ENCODE measurements around the gene UBXN10.
"Not testable (repeated sequence)": the region's sequence is repeated elsewhere in the genome, so short reads cannot be mapped to it uniquely, and the experiment has no call there.

The UBXN10 gene

DNA sequence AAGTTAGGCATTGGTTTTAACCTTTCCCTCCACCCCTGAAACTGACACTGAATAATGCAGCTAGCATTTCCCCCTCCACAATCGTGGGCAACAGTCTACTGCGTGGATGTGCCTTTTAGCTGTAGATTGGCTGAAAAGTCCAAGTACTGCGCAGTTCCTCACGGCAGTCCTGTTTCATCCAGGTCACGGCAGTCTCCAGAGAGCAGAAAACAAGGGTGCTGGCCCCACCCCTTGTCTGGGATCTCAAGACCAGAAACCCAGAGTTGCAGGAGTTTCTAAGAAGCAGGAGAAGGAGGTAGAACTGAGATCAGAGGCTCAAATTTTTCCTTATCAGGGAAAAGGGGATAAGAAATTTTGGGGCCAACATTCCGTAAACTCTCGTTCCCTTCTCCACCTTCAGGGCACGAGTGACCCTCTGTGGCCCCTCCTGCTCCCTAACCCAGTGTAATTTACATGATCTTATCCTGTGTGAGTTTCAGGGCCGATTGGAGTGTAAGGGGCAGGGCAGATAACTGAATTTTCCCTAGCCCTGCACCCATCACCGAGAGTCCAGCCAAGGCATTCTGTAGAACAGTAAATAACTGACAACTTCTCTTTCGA, 26.3 kb downstream of the UBXN10 start:
- TF ChIP-seq, protein P1, sequence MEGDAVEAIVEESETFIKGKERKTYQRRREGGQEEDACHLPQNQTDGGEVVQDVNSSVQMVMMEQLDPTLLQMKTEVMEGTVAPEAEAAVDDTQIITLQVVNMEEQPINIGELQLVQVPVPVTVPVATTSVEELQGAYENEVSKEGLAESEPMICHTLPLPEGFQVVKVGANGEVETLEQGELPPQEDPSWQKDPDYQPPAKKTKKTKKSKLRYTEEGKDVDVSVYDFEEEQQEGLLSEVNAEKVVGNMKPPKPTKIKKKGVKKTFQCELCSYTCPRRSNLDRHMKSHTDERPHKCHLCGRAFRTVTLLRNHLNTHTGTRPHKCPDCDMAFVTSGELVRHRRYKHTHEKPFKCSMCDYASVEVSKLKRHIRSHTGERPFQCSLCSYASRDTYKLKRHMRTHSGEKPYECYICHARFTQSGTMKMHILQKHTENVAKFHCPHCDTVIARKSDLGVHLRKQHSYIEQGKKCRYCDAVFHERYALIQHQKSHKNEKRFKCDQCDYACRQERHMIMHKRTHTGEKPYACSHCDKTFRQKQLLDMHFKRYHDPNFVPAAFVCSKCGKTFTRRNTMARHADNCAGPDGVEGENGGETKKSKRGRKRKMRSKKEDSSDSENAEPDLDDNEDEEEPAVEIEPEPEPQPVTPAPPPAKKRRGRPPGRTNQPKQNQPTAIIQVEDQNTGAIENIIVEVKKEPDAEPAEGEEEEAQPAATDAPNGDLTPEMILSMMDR (IDR thresholded peaks at IDR 0.05; ENCODE audit: low read length, missing control alignments), result no peak
- no peak for DNase-seq (ENCODE audit: low read depth)
- H3K4me3 ChIP-seq (replicated peaks; ENCODE audit: low read depth, low read length), result no peak overlapping the region

DNA sequence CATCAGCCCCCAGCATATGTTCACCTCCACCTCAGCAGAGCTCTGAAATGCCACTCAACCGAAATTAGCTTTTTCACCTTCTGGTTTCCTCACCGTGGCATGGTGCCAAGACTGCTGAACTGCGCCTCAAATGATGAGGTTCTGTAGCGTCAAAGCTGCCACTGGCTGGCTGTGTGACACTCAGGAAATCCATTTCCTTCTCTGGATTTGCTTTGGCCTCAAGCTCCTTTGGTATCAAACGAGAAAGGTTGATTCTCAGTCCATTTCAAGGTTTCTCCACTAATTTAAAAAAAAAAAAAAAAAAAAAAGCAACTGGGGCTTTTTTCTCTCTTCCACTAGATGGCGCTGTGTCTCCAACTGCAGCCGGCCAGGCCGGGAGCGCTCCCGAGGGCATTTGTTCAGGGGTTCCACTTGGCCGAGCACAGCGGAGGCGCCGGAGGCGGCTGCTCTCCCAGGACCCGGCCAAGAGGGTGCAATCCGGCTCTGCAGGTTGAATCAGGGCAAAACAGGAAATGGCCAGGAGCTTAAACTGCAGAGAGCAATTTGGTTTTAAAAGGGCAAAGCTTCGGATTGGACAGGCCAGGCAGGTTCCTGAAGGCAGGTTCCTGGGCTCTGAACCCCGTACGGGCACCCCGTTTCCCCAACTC, 26.9 kb downstream of the UBXN10 start:
- TF ChIP-seq, protein P1 (IDR thresholded peaks at IDR 0.05; ENCODE audit: low read length, missing control alignments), result peak; percentile 73
- peak; percentile 56 for DNase-seq (ENCODE audit: low read depth)
- H3K4me3 ChIP-seq (replicated peaks; ENCODE audit: low read depth, low read length), result no peak overlapping the region

DNA sequence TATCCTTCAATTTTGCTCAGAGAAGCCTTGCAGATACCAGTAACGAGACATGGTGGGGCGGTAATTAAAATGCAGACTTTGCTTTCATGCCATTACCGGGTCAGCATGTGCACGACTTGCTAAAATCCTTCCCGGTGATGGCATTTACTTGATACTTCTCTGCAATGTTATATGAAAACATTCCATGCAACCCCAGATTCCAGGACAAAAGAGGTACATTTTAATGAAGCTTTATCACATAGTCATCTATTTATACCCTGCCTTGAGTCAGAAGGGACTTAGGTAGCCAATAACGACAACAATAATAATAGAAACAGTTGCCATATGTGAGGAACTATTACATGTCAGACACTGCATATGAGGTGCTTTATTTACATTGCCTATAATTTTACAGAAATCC, 29.8 kb downstream of the UBXN10 start:
- no peak for DNase-seq (ENCODE audit: low read depth)
- H3K4me3 ChIP-seq (replicated peaks; ENCODE audit: low read depth, low read length), result no peak overlapping the region
- TF ChIP-seq, protein P1 (IDR thresholded peaks at IDR 0.05; ENCODE audit: low read length, missing control alignments), result no peak

DNA sequence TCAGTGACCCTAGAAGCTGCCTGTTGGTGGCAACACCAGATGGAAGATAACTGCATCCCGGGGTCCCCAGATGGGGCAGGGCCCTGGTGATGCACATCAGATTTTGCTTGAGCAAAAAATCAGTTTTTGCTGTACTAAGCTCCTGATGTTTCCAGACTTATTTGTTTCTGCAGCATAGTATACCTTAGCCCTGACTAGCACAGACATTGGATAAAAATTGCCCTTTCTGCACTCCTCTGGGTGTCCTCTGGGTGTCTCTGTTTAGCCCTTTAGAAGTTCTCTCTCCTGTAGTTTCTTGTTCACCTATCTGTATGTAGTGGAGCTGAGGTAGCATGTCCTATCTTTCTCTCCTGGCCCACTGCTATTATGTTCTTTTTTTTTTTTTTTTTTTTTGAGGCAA, 30.7 kb downstream of the UBXN10 start:
- DNase-seq (ENCODE audit: low read depth), result peak; percentile 33
- no peak overlapping the region for H3K4me3 ChIP-seq (replicated peaks; ENCODE audit: low read depth, low read length)
- TF ChIP-seq, protein P1 (IDR thresholded peaks at IDR 0.05; ENCODE audit: low read length, missing control alignments), result peak; percentile 49

DNA sequence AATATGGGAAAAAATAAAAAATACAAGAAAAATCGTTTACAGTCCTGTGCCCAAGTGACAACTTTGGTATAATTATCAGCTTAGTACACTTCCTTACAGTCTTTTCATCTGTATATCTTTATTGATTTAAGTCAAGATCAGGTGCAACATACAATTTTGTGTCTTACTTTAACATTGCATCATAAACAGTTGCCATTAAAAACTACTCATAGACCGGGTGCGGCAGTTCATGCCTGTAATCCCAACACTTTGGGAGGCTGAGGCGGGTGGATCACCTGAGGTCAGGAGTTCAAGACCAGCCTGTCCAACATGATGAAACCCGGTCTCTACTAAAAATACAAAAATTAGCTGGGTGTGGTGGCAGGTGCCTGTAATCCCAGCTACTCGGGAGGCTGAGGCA, 33.2 kb downstream of the UBXN10 start:
- DNase-seq (ENCODE audit: low read depth); H3K4me3 ChIP-seq (replicated peaks; ENCODE audit: low read depth, low read length): not testable (repeated sequence)

DNA sequence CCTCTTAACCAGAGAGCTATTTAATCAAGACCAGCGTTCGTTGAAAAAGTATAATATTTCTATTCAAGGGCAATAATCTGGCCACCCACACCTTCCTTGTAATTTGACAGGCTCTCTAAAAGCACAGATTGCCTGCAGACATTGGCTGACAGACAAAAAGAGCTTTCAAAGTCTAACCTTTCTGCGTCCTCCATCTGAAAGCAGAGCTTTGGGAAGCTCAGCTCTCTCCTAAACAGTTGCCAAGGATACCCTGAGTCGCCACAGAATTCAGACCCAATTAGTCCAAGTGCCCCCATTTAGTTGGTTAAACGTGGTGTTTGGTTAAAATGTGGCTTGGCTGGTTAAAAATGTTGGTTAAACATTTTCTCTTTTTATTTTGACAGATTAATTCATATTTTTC, 34.1 kb downstream of the UBXN10 start:
- no peak overlapping the region for H3K4me3 ChIP-seq (replicated peaks; ENCODE audit: low read depth, low read length)
- DNase-seq (ENCODE audit: low read depth), result no peak
- TF ChIP-seq, protein P1 (IDR thresholded peaks at IDR 0.05; ENCODE audit: low read length, missing control alignments), result no peak

DNA sequence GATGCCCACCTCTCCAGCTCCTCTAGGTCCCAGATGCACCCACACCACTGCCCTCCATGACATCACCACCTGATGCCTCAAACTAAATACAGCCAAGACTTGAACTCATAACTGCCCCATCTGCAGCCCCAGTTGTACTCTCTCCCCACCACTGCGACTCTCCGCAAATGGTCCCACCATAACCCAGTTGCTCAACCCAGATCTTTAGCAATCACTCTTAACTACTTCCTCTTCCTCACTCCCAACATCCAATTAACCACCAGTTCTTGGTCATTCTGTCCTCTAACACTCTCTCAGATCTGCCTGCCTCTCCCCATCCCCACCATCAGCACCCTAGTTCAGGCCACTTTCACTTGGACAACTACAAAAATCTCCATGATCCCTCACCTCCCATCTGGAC, 37.2 kb downstream of the UBXN10 start:
- DNase-seq (ENCODE audit: low read depth), result no peak
- TF ChIP-seq, protein P1 (IDR thresholded peaks at IDR 0.05; ENCODE audit: low read length, missing control alignments), result no peak
- H3K4me3 ChIP-seq (replicated peaks; ENCODE audit: low read depth, low read length), result no peak overlapping the region

Data from fibroblast of pulmonary artery (primary cell).